ENCODE results near the gene CASZ1. TPM values are rescaled to one million over a fixed set of nuclear protein-coding genes. Genes with fewer than 3 reads are reported as not detected.
A peak's percentile ranks its signal among the peaks of the same experiment; 100 is the strongest.

The CASZ1 gene
- total RNA-seq, 1 experiment from 2014 or later = 3.9 TPM

DNA sequence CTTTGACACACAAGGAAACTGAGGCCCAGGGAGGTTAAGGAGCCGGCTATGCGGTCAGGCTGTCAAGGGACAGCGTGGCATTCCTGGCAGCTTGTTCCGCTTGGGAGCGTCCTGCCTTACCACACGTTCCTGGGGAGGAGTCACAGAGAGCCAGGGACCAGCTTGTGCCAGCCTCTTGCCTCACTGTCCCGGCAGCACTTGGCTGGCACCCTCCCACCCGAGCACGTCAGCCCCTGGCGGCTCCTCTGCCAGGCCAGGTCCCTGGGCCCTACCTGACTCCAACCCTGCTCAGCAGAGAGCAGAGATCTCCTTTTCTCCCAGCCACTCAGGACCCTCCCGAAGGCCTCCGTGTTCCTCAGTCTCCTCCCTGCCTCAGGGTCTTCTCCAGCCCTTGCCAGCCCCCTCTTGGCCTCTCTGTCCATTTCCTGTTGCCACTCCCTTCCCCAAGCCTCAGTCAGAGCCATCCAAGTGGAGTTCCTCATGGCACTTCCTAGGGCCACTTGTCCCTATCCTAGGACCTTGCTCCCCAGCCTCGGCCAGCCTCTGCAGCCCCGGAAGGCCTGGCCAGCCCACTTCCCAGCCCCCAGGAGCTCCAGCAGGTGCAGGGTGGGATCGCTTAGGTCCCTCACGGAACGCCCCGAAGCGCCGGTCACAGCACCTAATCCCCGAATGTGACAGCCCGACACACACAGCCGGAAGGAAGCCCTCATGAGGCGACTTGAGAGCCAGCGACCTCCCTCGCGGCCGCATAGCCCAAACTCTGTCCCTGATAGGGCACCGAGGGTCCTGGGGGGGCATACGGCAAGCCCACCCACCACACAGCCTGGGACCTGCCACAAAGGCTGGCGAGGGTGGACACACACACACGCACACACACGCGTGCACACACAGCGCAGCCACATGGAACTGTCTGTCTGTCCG lies 130.3 kb downstream of the CASZ1 start:
- Histone ChIP-seq H3K79me1 (ENCODE audit: insufficient read depth, low read depth, low read length, poor library complexity, severe bottlenecking) (no peaks in the 10 kb centered on the region), H2BK12ac (ENCODE audit: insufficient read length, low read depth, low read length) (no peak overlapping the region), H4K5ac (ENCODE audit: insufficient read length, low read depth, low read length) (no peak overlapping the region), H4K20me1 (ENCODE audit: control insufficient read depth, insufficient read depth, insufficient read length) (no peaks in the 10 kb centered on the region), H2BK5ac (ENCODE audit: insufficient read length, low read length) (no peak overlapping the region), H3K4ac (ENCODE audit: low read depth, low read length) (no peak overlapping the region), H3K27me3 (ENCODE audit: insufficient read depth, low read length) (no peaks in the 10 kb centered on the region), H2AFZ (ENCODE audit: low read length) (no peak overlapping the region), H3K27ac (ENCODE audit: insufficient read length, low read depth, low read length) (no peak overlapping the region), H3K79me2 (ENCODE audit: insufficient read depth, low read length) (no peaks in the 10 kb centered on the region), H3K18ac (ENCODE audit: insufficient read length, low read depth, low read length) (no peak overlapping the region), H2AK5ac (ENCODE audit: insufficient read length, low read length) (no peak overlapping the region), H3T11ph (ENCODE audit: low read length) (no peak overlapping the region), H2BK20ac (ENCODE audit: low read depth, low read length, poor library complexity, severe bottlenecking) (no peak overlapping the region), H3K4me1 (ENCODE audit: insufficient read depth, low read length) (no peaks in the 10 kb centered on the region; the same call in 1 of the 2 replicates), H3K4me2 (ENCODE audit: insufficient read depth, insufficient read length, low read length) (no peak overlapping the region), H2BK15ac (ENCODE audit: low read depth, low read length) (0 out of 2 replicates have a peak overlapping the region, but pooled peaks have one; percentile 43), H3K9me3 (ENCODE audit: control insufficient read depth, low read depth, low read length) (no peaks in the 10 kb centered on the region), H3K56ac (ENCODE audit: insufficient read length, low read depth, low read length) (no peak overlapping the region), H4K8ac (replicated peaks; ENCODE audit: insufficient read length, low read depth, low read length) (no peak overlapping the region), H3K23ac (ENCODE audit: insufficient read length, low read depth, low read length) (no peak overlapping the region), H3K9ac (ENCODE audit: extremely low read depth, insufficient read length, low read length) (no peak overlapping the region), H4K91ac (ENCODE audit: insufficient read length, low read depth, low read length) (no peak overlapping the region), H3K14ac (ENCODE audit: insufficient read depth, low read length) (peak overlapping the region; percentile 15; the same call in 1 of the 2 replicates), H3K23me2 (ENCODE audit: insufficient read length, low read depth, low read length, poor library complexity, severe bottlenecking) (no peaks in the 10 kb centered on the region), H2BK120ac (ENCODE audit: low read depth, low read length, poor library complexity, severe bottlenecking) (no peak overlapping the region)
- Mint-ChIP-seq H3K36me3 (ENCODE audit: insufficient read depth in 1 of 3, low read depth in 3 of 3) (no peaks in the 10 kb centered on the region), H3K4me3 (no peak overlapping the region), H3K4me1 (peaks cover 14 to 31% of the 10 kb centered on the region in 2 experiments), H3K27ac (no peak overlapping the region), H3K27me3 (ENCODE audit: low read depth) (no peaks in the 10 kb centered on the region), H3K9me3 (no peaks in the 10 kb centered on the region)
- no peak for TF ChIP-seq CTCF (conservative IDR thresholded peaks at IDR 0.05)
- no peak for DNase-seq
- WGBS (ENCODE audit: extremely low coverage, insufficient read length, low lambda C conversion rate) = no CpG with 5 or more reads among the region's 36 CpGs

Data from H9 (cell line).